ENCODE data around the gene AK8. TPM values are rescaled to one million over a fixed set of nuclear protein-coding genes. Genes with fewer than 3 reads are reported as not detected.

Gene AK8
- total and polyA plus RNA-seq, 2 experiments from 2014 or later, result 0.14 to 0.78 TPM

GRCh38 chr9:132754236-132754635 is 123.8 kb downstream of the AK8 start:
- H3K79me2 ChIP-seq (replicated peaks; ENCODE audit: insufficient read depth), result no peaks in the 10 kb centered on the region
- no peak overlapping the region for H2AFZ ChIP-seq
- no peak for ATAC-seq
- Mint-ChIP-seq H3K4me1 (peaks cover 28% of the 10 kb centered on the region), H3K36me3 (ENCODE audit: low read depth) (no peaks in the 10 kb centered on the region), H3K27ac (no peak overlapping the region), H3K4me3 (no peak overlapping the region), H3K27me3 (ENCODE audit: insufficient read depth, low read depth, poor library complexity) (peaks cover 5% of the 10 kb centered on the region), H3K9me3 (no peaks in the 10 kb centered on the region)
- peaks cover 8% of the 10 kb centered on the region for H3K4me1 ChIP-seq (ENCODE audit: insufficient read depth)
- H3K27me3 ChIP-seq (ENCODE audit: insufficient read depth), result no peaks in the 10 kb centered on the region
- TF ChIP-seq EZH2phosphoT487 (IDR thresholded peaks at IDR 0.05; ENCODE audit: unreplicated experiment) (no peak), ZNF462 (CRISPR knock-in tag; IDR thresholded peaks at IDR 0.05) (no peak), ZNF331 (CRISPR knock-in tag; IDR thresholded peaks at IDR 0.05; ENCODE audit: low read depth) (no peak), POLR2AphosphoS5 (IDR thresholded peaks at IDR 0.05; ENCODE audit: low read depth) (no peak), NANOG (IDR thresholded peaks at IDR 0.05; ENCODE audit: borderline replicate concordance) (no peak), CREB1 (CRISPR knock-in tag; IDR thresholded peaks at IDR 0.05; ENCODE audit: low read depth) (no peak)
- DNase-seq (ENCODE audit: low spot score), result no peak
- no peak overlapping the region for H3K27ac ChIP-seq (ENCODE audit: low read depth)
- H3K9me2 ChIP-seq (ENCODE audit: insufficient read depth), result no peaks in the 10 kb centered on the region
- no peaks in the 10 kb centered on the region for H3F3A ChIP-seq (replicated peaks; ENCODE audit: low read depth)
- H3K4me3 ChIP-seq, result no peak overlapping the region
- H4K20me1 ChIP-seq (replicated peaks; ENCODE audit: insufficient read depth), result no peaks in the 10 kb centered on the region
- no peaks in the 10 kb centered on the region for H3K36me3 ChIP-seq (ENCODE audit: insufficient read depth)
- no peak overlapping the region for H3K4me2 ChIP-seq

- Histone ChIP-seq H3K9me2 (ENCODE audit: insufficient read depth) (no peaks in the 10 kb centered on the region), H3K4me2 (no peak overlapping the region)
- peaks cover 29% of the 10 kb centered on the region for H3K4me1 Mint-ChIP-seq
- no peak for TF ChIP-seq CTCF (conservative IDR thresholded peaks at IDR 0.05; ENCODE audit: low read depth in 2 of 2)
- no peak for TF ChIP-seq EZH2phosphoT487 (IDR thresholded peaks at IDR 0.05; ENCODE audit: unreplicated experiment)
- TF ChIP-seq ETS1 (IDR thresholded peaks at IDR 0.05), result no peak
- no peak for TF ChIP-seq POLR2AphosphoS5 (IDR thresholded peaks at IDR 0.05; ENCODE audit: low read depth)
- no peak for TF ChIP-seq REST (IDR thresholded peaks at IDR 0.05; ENCODE audit: unreplicated experiment)
- TF ChIP-seq ZNF331 (CRISPR knock-in tag; IDR thresholded peaks at IDR 0.05; ENCODE audit: low read depth), result no peak
- TF ChIP-seq EZH2 (IDR thresholded peaks at IDR 0.05; ENCODE audit: low read depth, unreplicated experiment), result no peak
These were observed 124.5 kb downstream of the AK8 start for GRCh38 chr9:132753593-132753880.

More at GRCh38 chr9:132753593-132753880, 124.5 kb downstream of the AK8 start:
- no peaks in the 10 kb centered on the region for H4K20me1 ChIP-seq (replicated peaks; ENCODE audit: insufficient read depth)
- no peak overlapping the region for H3K4me3 ChIP-seq
- H3K79me2 ChIP-seq (replicated peaks; ENCODE audit: insufficient read depth), result no peaks in the 10 kb centered on the region
- Mint-ChIP-seq H3K27ac (no peak overlapping the region), H3K27me3 (ENCODE audit: insufficient read depth, low read depth, poor library complexity) (peaks cover 5% of the 10 kb centered on the region), H3K9me3 (no peaks in the 10 kb centered on the region), H3K4me3 (no peak overlapping the region), H3K36me3 (ENCODE audit: low read depth) (no peaks in the 10 kb centered on the region)
- ATAC-seq, result no peak
- no peaks in the 10 kb centered on the region for H3F3A ChIP-seq (replicated peaks; ENCODE audit: low read depth)
- no peak for DNase-seq (ENCODE audit: low spot score)
- H3K27me3 ChIP-seq (ENCODE audit: insufficient read depth), result no peaks in the 10 kb centered on the region
- H3K4me1 ChIP-seq (ENCODE audit: insufficient read depth), result peaks cover 8% of the 10 kb centered on the region
- H2AFZ ChIP-seq, result no peak overlapping the region
- no peaks in the 10 kb centered on the region for H3K36me3 ChIP-seq (ENCODE audit: insufficient read depth)
- no peak overlapping the region for H3K27ac ChIP-seq (ENCODE audit: low read depth)

Measured in GM23338 (cell line).